Measurements from ENCODE around the gene JARID2. TPM values are rescaled to one million over a fixed set of nuclear protein-coding genes. Genes with fewer than 3 reads are reported as not detected.

The JARID2 gene
- total RNA-seq, 3 donors from 2014 or later = 10.5 to 13.9 (median 11.5) TPM

DNA sequence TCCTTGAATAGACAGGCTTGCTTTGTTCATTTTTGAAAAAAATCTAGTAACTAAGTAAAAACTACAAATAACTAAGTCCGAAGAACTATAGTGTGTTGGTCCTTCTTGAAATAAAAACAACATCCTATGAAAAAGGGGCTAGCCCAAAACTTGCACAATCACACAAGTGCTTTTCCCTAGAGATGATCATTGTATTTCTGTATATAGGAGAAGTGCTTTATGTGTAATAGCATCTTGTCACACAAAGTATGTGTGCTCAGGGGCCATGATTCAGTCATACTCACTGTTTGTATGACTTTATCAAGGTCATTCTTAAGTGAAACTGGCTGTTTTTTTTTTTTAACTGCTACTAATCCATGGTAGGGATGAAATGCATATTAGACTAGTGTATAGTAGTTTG is 237.2 kb downstream of the JARID2 start:
- TF ChIP-seq POLR2A (IDR thresholded peaks at IDR 0.05) (no peak), POLR2AphosphoS5 (IDR thresholded peaks at IDR 0.05) (no peak)
- TF ChIP-seq, protein P1, sequence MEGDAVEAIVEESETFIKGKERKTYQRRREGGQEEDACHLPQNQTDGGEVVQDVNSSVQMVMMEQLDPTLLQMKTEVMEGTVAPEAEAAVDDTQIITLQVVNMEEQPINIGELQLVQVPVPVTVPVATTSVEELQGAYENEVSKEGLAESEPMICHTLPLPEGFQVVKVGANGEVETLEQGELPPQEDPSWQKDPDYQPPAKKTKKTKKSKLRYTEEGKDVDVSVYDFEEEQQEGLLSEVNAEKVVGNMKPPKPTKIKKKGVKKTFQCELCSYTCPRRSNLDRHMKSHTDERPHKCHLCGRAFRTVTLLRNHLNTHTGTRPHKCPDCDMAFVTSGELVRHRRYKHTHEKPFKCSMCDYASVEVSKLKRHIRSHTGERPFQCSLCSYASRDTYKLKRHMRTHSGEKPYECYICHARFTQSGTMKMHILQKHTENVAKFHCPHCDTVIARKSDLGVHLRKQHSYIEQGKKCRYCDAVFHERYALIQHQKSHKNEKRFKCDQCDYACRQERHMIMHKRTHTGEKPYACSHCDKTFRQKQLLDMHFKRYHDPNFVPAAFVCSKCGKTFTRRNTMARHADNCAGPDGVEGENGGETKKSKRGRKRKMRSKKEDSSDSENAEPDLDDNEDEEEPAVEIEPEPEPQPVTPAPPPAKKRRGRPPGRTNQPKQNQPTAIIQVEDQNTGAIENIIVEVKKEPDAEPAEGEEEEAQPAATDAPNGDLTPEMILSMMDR (IDR thresholded peaks at IDR 0.05) = no peak
- no peak overlapping the region for H3K4me3 ChIP-seq
- DNase-seq (ENCODE audit: low spot score in 2 of 2) = no peak
- H3K27ac ChIP-seq = no peak overlapping the region
- no peaks in the 10 kb centered on the region for H3K36me3 ChIP-seq
- intact Hi-C loops (cut with DNase I; ENCODE audit: low total_unique reads) = loop anchor here (1.0 kb wide), 1 partner anchor 10 kb away; no protein-coding TSS in a partner anchor
- no peaks in the 10 kb centered on the region for H3K9me3 ChIP-seq
- H3K27me3 ChIP-seq = no peaks in the 10 kb centered on the region
- no peaks in the 10 kb centered on the region for H3K4me1 ChIP-seq

GRCh38 chr6:15484140-15484539 is 238.3 kb downstream of the JARID2 start:
- Histone ChIP-seq H3K27ac (no peak overlapping the region), H3K4me3 (no peak overlapping the region), H3K4me1 (no peaks in the 10 kb centered on the region), H3K9me3 (no peaks in the 10 kb centered on the region), H3K27me3 (no peaks in the 10 kb centered on the region), H3K36me3 (no peaks in the 10 kb centered on the region)
- DNase-seq (ENCODE audit: low spot score in 2 of 2) = no peak
- TF ChIP-seq, protein P1 (IDR thresholded peaks at IDR 0.05) = no peak
- no peak for TF ChIP-seq POLR2AphosphoS5 (IDR thresholded peaks at IDR 0.05)
- no peak for TF ChIP-seq POLR2A (IDR thresholded peaks at IDR 0.05)
- intact Hi-C loops (cut with DNase I; ENCODE audit: low total_unique reads) = no loop called here

DNA sequence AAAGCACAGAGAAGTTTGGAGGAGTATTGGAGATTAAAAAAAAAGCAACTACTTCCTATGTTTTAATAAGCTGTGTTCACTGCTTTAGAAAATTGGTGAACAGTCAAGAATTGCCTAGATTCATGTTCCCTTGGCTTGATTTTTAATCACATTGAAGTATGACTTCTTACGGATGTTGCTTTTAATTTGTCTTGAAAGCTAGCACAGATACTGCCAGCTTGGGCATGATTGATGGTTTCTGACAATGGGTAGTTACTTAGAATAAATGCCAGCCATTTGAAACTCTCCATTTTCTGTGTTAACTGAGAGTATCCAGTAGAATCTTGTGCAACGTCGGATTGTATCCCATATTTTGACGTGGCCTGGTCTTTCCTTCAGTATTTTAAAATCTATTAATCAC is 239.0 kb downstream of the JARID2 start:
- Histone ChIP-seq H3K4me1 (no peaks in the 10 kb centered on the region), H3K27me3 (no peaks in the 10 kb centered on the region), H3K4me3 (no peak overlapping the region), H3K36me3 (no peaks in the 10 kb centered on the region), H3K9me3 (no peaks in the 10 kb centered on the region), H3K27ac (no peak overlapping the region)
- intact Hi-C loops (cut with DNase I; ENCODE audit: low total_unique reads) = no loop called here
- DNase-seq (ENCODE audit: low spot score in 2 of 2) = no peak
- TF ChIP-seq POLR2AphosphoS5 (IDR thresholded peaks at IDR 0.05) = no peak
- TF ChIP-seq, protein P1 (IDR thresholded peaks at IDR 0.05) = no peak
- no peak for TF ChIP-seq POLR2A (IDR thresholded peaks at IDR 0.05)

DNA sequence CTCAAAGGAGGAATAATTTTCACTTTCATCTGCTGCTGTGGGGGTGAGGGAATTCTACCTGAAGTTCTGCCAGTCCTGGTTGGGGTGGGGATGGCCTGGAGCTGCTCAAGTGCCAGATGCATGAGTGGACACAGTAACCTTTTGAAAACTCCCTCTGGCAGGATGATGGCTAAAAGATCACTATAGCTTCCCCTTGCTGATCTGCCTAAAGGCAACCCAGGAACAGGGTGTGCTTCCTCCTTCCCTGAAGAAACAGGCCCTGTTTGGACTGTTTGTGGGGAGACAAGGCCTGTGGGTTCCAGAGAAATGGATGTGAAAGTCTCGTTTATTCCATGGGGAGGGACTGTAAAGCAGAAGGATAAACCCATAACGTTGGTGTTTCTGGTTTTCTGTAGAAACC is 240.1 kb downstream of the JARID2 start:
- H3K27ac ChIP-seq = no peak overlapping the region
- no peak overlapping the region for H3K4me3 ChIP-seq
- H3K27me3 ChIP-seq = no peaks in the 10 kb centered on the region
- no peaks in the 10 kb centered on the region for H3K4me1 ChIP-seq
- H3K9me3 ChIP-seq = no peaks in the 10 kb centered on the region
- DNase-seq (ENCODE audit: low spot score in 2 of 2) = no peak
- H3K36me3 ChIP-seq = no peaks in the 10 kb centered on the region
- intact Hi-C loops (cut with DNase I; ENCODE audit: low total_unique reads) = no loop called here
- TF ChIP-seq POLR2A (IDR thresholded peaks at IDR 0.05) (no peak), POLR2AphosphoS5 (IDR thresholded peaks at IDR 0.05) (no peak)
- TF ChIP-seq, protein P1 (IDR thresholded peaks at IDR 0.05) = no peak

DNA sequence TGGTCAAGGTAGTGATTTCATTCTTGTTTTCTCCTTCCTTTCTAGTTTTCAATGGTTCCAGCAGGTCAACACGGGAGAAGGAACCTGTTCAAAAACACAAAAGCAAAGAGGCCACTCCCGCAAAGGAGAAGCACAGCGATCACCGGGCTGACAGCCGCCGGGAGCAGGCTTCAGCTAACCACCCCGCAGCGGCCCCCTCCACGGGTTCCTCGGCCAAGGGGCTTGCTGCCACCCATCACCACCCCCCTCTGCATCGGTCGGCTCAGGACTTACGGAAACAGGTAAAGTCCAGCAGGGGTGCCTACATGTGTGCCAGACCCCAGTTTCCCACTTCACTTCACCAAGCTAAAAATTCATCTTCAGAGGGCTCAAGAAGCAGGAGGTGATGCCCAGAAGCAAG is 241.4 kb downstream of the JARID2 start:
- Histone ChIP-seq H3K27me3 (no peaks in the 10 kb centered on the region), H3K36me3 (no peaks in the 10 kb centered on the region), H3K4me3 (no peak overlapping the region), H3K4me1 (peaks cover 0 to 2% of the 10 kb centered on the region in 2 donors), H3K27ac (no peak overlapping the region), H3K9me3 (no peaks in the 10 kb centered on the region)
- DNase-seq (ENCODE audit: low spot score in 2 of 2) = no peak
- intact Hi-C loops (cut with DNase I; ENCODE audit: low total_unique reads) = no loop called here
- TF ChIP-seq POLR2AphosphoS5 (IDR thresholded peaks at IDR 0.05) (no peak), POLR2A (IDR thresholded peaks at IDR 0.05) (no peak)
- TF ChIP-seq, protein P1 (IDR thresholded peaks at IDR 0.05) = no peak

All from breast epithelium (tissue), 4 donors.